ENCODE results near the gene PPY. TPM values are rescaled to one million over a fixed set of nuclear protein-coding genes. Genes with fewer than 3 reads are reported as not detected.
A peak's percentile ranks its signal among the peaks of the same experiment; 100 is the strongest.

Gene PPY
- total and polyA plus RNA-seq, 3 experiments from 2014 or later = not detected

DNA sequence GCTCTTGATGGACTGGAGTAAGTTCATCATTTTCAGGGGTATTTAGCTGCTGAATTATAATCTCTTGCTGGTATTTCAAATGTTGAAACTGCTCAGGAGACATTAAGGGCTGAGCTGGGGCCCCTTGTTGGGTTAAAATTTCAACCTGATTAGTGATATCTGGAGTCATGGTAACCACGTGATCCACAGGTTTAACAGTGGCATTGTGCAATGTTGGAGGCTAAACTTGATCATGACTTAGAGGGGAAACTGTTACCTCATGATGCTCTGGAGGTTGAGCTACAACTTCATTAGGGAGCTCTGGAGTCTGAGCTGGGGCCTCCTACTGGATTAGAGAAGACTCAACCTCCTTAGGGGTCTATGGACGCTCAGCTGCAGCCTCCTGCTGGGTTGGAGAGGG is 17.7 kb downstream of the PPY start:
- H3K4me1 Mint-ChIP-seq = peaks cover 16 to 20% (median 19%) of the 10 kb centered on the region in 3 donors
- Histone ChIP-seq H3K4me1 (ENCODE audit: insufficient read depth, low read length) (peaks cover 23% of the 10 kb centered on the region), H3K4me3 (ENCODE audit: low read length) (no peak overlapping the region), H3K9me3 (ENCODE audit: low read length) (no peaks in the 10 kb centered on the region), H3K27me3 (ENCODE audit: insufficient read depth, low read length, poor library complexity, severe bottlenecking) (no peaks in the 10 kb centered on the region), H3K36me3 (ENCODE audit: insufficient read depth, low read length) (no peaks in the 10 kb centered on the region), H3K27ac (ENCODE audit: low read depth, low read length) (no peak overlapping the region)
- no peak overlapping the region for H3K4me3 Mint-ChIP-seq
- ChIA-PET POLR2A (no interaction called here), CTCF (interaction anchor here (1.0 to 3.0 kb wide), 4 partner anchors 8 to 47 kb away, joined by 3 to 26 read pairs (median 10); partner anchors contain the start of gene PPY)
- DNase-seq = no peak
- H3K27me3 Mint-ChIP-seq = peaks cover 14 to 17% of the 10 kb centered on the region in 2 donors
- no peak overlapping the region for H3K27ac Mint-ChIP-seq
- no peaks in the 10 kb centered on the region for H3K36me3 Mint-ChIP-seq
- no peaks in the 10 kb centered on the region for H3K9me3 Mint-ChIP-seq

DNA sequence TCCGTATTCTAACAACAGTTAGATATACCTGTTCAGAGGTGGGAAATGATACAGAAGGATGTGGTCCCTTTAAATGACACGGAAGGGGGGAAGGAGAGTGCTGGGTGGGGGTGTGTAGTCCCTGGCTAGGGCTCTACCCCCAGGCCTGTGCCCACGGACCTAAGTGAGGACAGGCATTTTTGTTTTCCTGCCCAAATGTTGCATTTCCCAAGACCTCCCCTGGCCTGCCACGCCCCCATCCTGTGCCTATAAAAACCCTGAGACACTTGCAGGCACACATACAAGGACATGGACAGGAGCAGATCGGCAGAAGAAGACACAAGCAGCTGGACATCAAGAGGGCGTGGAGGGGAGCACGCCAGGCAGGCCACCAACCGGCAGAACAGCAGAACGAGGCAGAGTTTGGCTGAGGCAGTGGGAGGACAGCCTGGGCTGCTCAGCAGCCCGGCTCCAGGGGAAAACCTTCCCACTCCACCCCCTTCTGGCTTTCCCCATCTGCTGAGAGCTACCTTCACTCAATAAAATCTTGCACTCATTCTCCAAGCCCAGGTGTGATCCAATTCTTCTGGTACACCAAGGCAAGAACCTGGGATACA is 21.7 kb downstream of the PPY start:
- no peaks in the 10 kb centered on the region for H3K36me3 ChIP-seq (ENCODE audit: insufficient read depth, low read length)
- DNase-seq = no peak
- H3K4me3 Mint-ChIP-seq = no peak overlapping the region
- H3K27ac ChIP-seq (ENCODE audit: low read depth, low read length) = no peak overlapping the region
- H3K4me1 Mint-ChIP-seq = peaks cover 14 to 18% (median 16%) of the 10 kb centered on the region in 3 donors
- no peak overlapping the region for H3K4me3 ChIP-seq (ENCODE audit: low read length)
- H3K27me3 Mint-ChIP-seq = peaks cover 3 to 9% of the 10 kb centered on the region in 2 donors
- H3K4me1 ChIP-seq (ENCODE audit: insufficient read depth, low read length) = peaks cover 12% of the 10 kb centered on the region
- no peaks in the 10 kb centered on the region for H3K36me3 Mint-ChIP-seq
- ChIA-PET POLR2A (no interaction called here), CTCF (no interaction called here)
- H3K9me3 Mint-ChIP-seq = no peaks in the 10 kb centered on the region
- H3K27ac Mint-ChIP-seq = no peak overlapping the region
- H3K27me3 ChIP-seq (ENCODE audit: insufficient read depth, low read length, poor library complexity, severe bottlenecking) = no peaks in the 10 kb centered on the region
- H3K9me3 ChIP-seq (ENCODE audit: low read length) = no peaks in the 10 kb centered on the region

DNA sequence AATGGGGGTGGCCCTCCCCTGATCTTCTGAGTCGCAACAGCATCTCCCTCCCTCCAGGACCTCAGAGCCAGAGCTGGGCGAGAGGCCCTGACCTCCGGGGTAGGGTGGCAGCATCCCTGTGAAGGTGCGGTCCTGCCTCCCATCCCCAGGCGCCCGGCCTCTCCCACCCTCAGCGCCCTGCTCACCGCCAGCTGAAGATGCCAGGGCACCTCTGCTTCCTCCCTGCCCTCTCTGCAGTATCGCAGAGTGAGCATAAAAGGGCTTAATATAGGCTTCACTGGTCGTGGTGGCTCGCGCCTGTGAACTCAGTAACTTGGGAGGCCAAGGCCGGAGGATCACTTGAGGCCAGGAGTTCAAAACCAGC is 24.3 kb downstream of the PPY start:
- H3K4me3 ChIP-seq (ENCODE audit: low read length) = peak overlapping the region; percentile 72
- peaks cover 12% of the 10 kb centered on the region for H3K4me1 ChIP-seq (ENCODE audit: insufficient read depth, low read length)
- H3K9me3 ChIP-seq (ENCODE audit: low read length) = no peaks in the 10 kb centered on the region
- CTCF ChIA-PET = interaction anchor here (1.4 to 2.6 kb wide), 2 partner anchors 11 to 37 kb away, joined by 4 to 11 read pairs; partner anchors contain the start of gene MPP2
- no peak for DNase-seq
- POLR2A ChIA-PET = no interaction called here
- no peak overlapping the region for H3K27ac ChIP-seq (ENCODE audit: low read depth, low read length)
- peak overlapping the region in 2 of 8 donors; percentile 15 to 35 for H3K27ac Mint-ChIP-seq
- H3K36me3 Mint-ChIP-seq = no peaks in the 10 kb centered on the region
- H3K27me3 Mint-ChIP-seq = peaks cover 4 to 9% of the 10 kb centered on the region in 2 donors
- peaks cover 15 to 18% (median 16%) of the 10 kb centered on the region in 3 donors for H3K4me1 Mint-ChIP-seq
- H3K9me3 Mint-ChIP-seq = no peaks in the 10 kb centered on the region
- peak overlapping the region in 6 of 7 donors; percentile 74 to 85 (median 83) for H3K4me3 Mint-ChIP-seq
- H3K27me3 ChIP-seq (ENCODE audit: insufficient read depth, low read length, poor library complexity, severe bottlenecking) = no peaks in the 10 kb centered on the region
- H3K36me3 ChIP-seq (ENCODE audit: insufficient read depth, low read length) = no peaks in the 10 kb centered on the region

DNA sequence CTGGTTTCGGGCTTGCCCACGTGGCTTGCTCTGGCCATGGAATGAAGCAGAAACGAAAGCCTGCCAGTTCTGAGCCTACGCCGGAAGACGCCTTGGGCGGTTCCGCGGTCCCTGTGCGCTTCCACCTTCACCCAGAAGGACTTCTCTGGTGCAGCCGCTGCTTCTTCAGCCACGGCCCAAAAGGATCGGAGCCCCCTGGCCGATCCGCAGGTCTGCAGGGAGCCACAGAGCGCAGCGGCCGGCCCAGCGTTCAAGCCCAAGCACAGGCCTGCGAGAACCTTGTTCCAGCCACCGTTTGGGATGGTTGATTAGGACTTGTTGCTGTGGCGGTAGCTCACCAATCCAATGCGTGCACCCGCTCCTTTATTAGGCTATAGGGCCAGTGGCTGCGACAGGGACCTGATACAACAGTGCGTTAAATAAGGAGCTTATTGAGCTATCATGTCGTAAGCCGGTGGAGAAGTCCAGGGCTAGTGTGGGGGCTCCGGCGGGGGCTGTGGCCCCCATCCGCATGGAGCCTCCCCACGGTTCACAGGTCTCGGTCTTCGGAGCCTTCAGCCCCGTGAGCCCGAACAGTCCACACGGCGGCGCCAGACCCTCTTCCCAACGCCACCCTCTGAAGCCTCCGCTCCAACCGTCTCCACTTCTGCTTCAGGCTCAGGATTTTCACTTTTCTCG is 24.8 kb downstream of the PPY start:
- H3K4me3 Mint-ChIP-seq = peak overlapping the region; percentile 74 to 88 (median 83)
- Histone ChIP-seq H3K4me3 (ENCODE audit: low read length) (peak overlapping the region; percentile 72), H3K9me3 (ENCODE audit: low read length) (no peaks in the 10 kb centered on the region), H3K36me3 (ENCODE audit: insufficient read depth, low read length) (no peaks in the 10 kb centered on the region), H3K4me1 (ENCODE audit: insufficient read depth, low read length) (peaks cover 12% of the 10 kb centered on the region), H3K27ac (ENCODE audit: low read depth, low read length) (no peak overlapping the region), H3K27me3 (ENCODE audit: insufficient read depth, low read length, poor library complexity, severe bottlenecking) (no peaks in the 10 kb centered on the region)
- no peaks in the 10 kb centered on the region for H3K9me3 Mint-ChIP-seq
- CTCF ChIA-PET = interaction anchor here (1.2 to 2.6 kb wide), 3 partner anchors 10 to 39 kb away, joined by 3 to 11 read pairs (median 4); partner anchors contain the start of gene MPP2
- H3K36me3 Mint-ChIP-seq = no peaks in the 10 kb centered on the region
- H3K27me3 Mint-ChIP-seq = peaks cover 4 to 9% of the 10 kb centered on the region in 2 donors
- peak overlapping the region in 7 of 8 donors; percentile 12 to 83 (median 35) for H3K27ac Mint-ChIP-seq
- POLR2A ChIA-PET = no interaction called here
- H3K4me1 Mint-ChIP-seq = peaks cover 15 to 18% (median 16%) of the 10 kb centered on the region in 3 donors
- peak in 4 of 5 donors; percentile 14 to 51 (median 28) for DNase-seq

DNA sequence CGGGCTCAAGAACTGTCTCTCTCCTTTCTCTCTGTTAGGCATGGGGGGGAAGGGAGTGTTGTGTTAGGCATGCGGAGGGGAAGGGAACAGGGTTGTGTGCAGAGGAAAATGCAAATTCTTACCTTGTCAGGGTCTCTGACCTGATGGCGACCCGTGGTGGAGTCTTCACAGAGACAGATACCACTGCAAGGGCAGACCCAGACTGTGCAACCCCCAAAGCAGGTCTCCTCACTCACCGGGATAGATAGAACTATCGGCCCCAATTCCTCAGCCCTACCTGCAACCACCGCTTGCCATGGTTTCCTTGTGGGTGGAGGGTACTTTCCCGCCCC is 25.3 kb downstream of the PPY start:
- H3K27ac Mint-ChIP-seq = peak overlapping the region in 6 of 8 donors; percentile 12 to 83 (median 34)
- no peaks in the 10 kb centered on the region for H3K36me3 ChIP-seq (ENCODE audit: insufficient read depth, low read length)
- peak overlapping the region; percentile 74 to 88 (median 83) for H3K4me3 Mint-ChIP-seq
- H3K9me3 Mint-ChIP-seq = no peaks in the 10 kb centered on the region
- peaks cover 4 to 9% of the 10 kb centered on the region in 2 donors for H3K27me3 Mint-ChIP-seq
- CTCF ChIA-PET = interaction anchor here (1.2 to 2.6 kb wide), 4 partner anchors 8 to 38 kb away, joined by 3 to 11 read pairs (median 4); partner anchors contain the start of gene MPP2
- peak overlapping the region; percentile 72 for H3K4me3 ChIP-seq (ENCODE audit: low read length)
- no peaks in the 10 kb centered on the region for H3K36me3 Mint-ChIP-seq
- H3K9me3 ChIP-seq (ENCODE audit: low read length) = no peaks in the 10 kb centered on the region
- DNase-seq = no peak
- peaks cover 12% of the 10 kb centered on the region for H3K4me1 ChIP-seq (ENCODE audit: insufficient read depth, low read length)
- POLR2A ChIA-PET = no interaction called here
- no peaks in the 10 kb centered on the region for H3K27me3 ChIP-seq (ENCODE audit: insufficient read depth, low read length, poor library complexity, severe bottlenecking)
- H3K4me1 Mint-ChIP-seq = peaks cover 15 to 18% (median 16%) of the 10 kb centered on the region in 3 donors
- no peak overlapping the region for H3K27ac ChIP-seq (ENCODE audit: low read depth, low read length)

DNA sequence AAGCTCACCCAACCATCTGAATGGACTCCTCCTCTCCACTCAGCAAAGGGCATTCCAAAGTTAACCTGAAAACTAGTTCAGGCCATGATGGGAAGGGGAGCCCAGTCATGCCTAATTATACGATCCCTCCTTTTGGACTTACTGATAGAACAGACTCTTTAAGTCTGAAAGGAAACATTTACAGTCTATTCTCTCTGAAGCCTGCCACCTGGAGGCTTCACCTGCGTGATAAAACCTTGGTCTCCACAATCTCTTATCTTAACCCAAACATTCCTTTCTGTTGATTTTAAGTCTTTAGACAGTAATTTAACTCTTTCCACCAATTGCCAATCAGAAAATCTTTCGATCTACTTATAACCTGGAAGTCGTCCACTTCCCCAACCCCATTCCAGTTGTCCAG is 25.9 kb downstream of the PPY start:
- H3K27me3 Mint-ChIP-seq = peaks cover 1 to 9% of the 10 kb centered on the region in 2 donors

DNA sequence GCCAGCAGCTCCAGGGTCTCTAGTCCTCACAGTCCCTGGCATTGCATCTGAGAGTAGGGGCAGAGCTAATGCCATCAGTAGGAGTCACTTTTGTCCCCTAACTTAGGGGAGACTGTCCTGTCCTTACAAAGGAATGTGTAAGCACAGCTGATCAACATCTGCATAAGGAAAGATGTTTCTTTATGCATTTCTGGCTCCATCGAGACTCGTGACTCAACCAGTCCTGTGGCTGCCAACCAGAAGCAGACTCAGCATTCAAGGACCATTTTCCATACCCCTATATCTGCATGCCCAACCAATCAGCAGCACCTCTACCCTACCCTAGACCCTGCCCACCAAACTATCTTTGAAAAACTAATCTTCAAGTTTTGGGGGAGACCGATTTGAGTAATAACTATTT is 26.7 kb downstream of the PPY start:
- H3K27me3 ChIP-seq (ENCODE audit: insufficient read depth, low read length, poor library complexity, severe bottlenecking) = no peaks in the 10 kb centered on the region
- H3K36me3 ChIP-seq (ENCODE audit: insufficient read depth, low read length) = no peaks in the 10 kb centered on the region
- Mint-ChIP-seq H3K4me3 (peak overlapping the region in 2 of 7 donors; percentile 6 to 42), H3K27me3 (peaks cover 1 to 6% of the 10 kb centered on the region in 2 donors), H3K9me3 (no peaks in the 10 kb centered on the region), H3K4me1 (peaks cover 15 to 18% (median 16%) of the 10 kb centered on the region in 3 donors), H3K36me3 (no peaks in the 10 kb centered on the region), H3K27ac (no peak overlapping the region)
- no peak overlapping the region for H3K27ac ChIP-seq (ENCODE audit: low read depth, low read length)
- CTCF ChIA-PET = interaction anchor here (1.3 to 1.6 kb wide), 2 partner anchors 9 to 126 kb away, joined by 3 to 4 read pairs; no protein-coding TSS in a partner anchor
- H3K4me3 ChIP-seq (ENCODE audit: low read length) = no peak overlapping the region
- H3K9me3 ChIP-seq (ENCODE audit: low read length) = no peaks in the 10 kb centered on the region
- no peak for DNase-seq
- POLR2A ChIA-PET = no interaction called here
- peaks cover 12% of the 10 kb centered on the region for H3K4me1 ChIP-seq (ENCODE audit: insufficient read depth, low read length)

More for the DNA sequence above, 25.9 kb downstream of the PPY start:
- peak overlapping the region; percentile 72 for H3K4me3 ChIP-seq (ENCODE audit: low read length)
- Mint-ChIP-seq H3K4me1 (peaks cover 15 to 18% (median 16%) of the 10 kb centered on the region in 3 donors), H3K4me3 (peak overlapping the region in 5 of 7 donors; percentile 0 to 85 (median 34)), H3K9me3 (no peaks in the 10 kb centered on the region), H3K36me3 (no peaks in the 10 kb centered on the region), H3K27ac (peak overlapping the region in 2 of 8 donors; percentile 27 to 32)
- POLR2A ChIA-PET = no interaction called here
- no peaks in the 10 kb centered on the region for H3K27me3 ChIP-seq (ENCODE audit: insufficient read depth, low read length, poor library complexity, severe bottlenecking)
- H3K27ac ChIP-seq (ENCODE audit: low read depth, low read length) = no peak overlapping the region
- no peak for DNase-seq
- peaks cover 12% of the 10 kb centered on the region for H3K4me1 ChIP-seq (ENCODE audit: insufficient read depth, low read length)
- no peaks in the 10 kb centered on the region for H3K36me3 ChIP-seq (ENCODE audit: insufficient read depth, low read length)
- CTCF ChIA-PET = interaction anchor here (1.2 to 1.4 kb wide), 3 partner anchors 8 to 38 kb away, joined by 3 to 4 read pairs (median 3); no protein-coding TSS in a partner anchor
- H3K9me3 ChIP-seq (ENCODE audit: low read length) = no peaks in the 10 kb centered on the region

DNA sequence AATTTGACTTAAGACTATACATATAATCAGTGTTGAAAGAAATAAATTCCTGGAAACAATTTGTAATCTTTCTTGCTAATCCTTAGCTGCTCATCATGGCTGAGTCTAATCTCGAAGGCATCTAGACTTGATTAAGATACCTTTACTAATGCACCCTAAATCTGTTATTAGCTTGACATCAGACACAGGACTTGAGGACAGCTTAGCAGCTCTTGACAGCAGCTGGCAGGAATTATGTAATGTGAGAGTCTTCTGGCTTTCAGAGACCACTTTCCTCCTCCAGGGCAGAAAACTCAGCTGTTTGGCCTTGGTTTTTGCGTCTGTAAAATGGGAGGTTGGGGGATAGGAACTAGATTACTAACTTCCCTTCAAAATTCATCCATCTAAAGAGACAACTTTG is 27.8 kb downstream of the PPY start:
- Histone ChIP-seq H3K27me3 (ENCODE audit: insufficient read depth, low read length, poor library complexity, severe bottlenecking) (no peaks in the 10 kb centered on the region), H3K9me3 (ENCODE audit: low read length) (no peaks in the 10 kb centered on the region), H3K4me3 (ENCODE audit: low read length) (no peak overlapping the region), H3K36me3 (ENCODE audit: insufficient read depth, low read length) (no peaks in the 10 kb centered on the region), H3K27ac (ENCODE audit: low read depth, low read length) (no peak overlapping the region), H3K4me1 (ENCODE audit: insufficient read depth, low read length) (peaks cover 12% of the 10 kb centered on the region)
- Mint-ChIP-seq H3K4me1 (peaks cover 15 to 18% (median 16%) of the 10 kb centered on the region in 3 donors), H3K27me3 (peaks cover 3 to 5% of the 10 kb centered on the region in 2 donors), H3K9me3 (no peaks in the 10 kb centered on the region), H3K4me3 (no peak overlapping the region), H3K36me3 (no peaks in the 10 kb centered on the region), H3K27ac (peak overlapping the region in 1 of 8 donors; percentile 31)
- POLR2A ChIA-PET = no interaction called here
- CTCF ChIA-PET = interaction anchor here (1.6 kb wide), 1 partner anchor 127 kb away, joined by 4 read pairs; no protein-coding TSS in a partner anchor
- DNase-seq = no peak

All from CD8-positive, alpha-beta memory T cell (primary cell).